HepG2 (cell line): ENCODE measurements around the gene NFILZ. TPM values are rescaled to one million over a fixed set of nuclear protein-coding genes. Genes with fewer than 3 reads are reported as not detected.

Source experiments
- CHD2 ChIP-seq: IDR thresholded peaks from 2 replicates; pipeline ENCODE4 v1.6.1; 2011; ENCODE audit warnings: low read depth, low read length, improper control_type of control experiment
- EED ChIP-seq: sonication (generic); formaldehyde crosslinking; IDR thresholded peaks from 2 replicates; pipeline ENCODE4 v1.5.0; 2020; ENCODE audit warnings: mild to moderate bottlenecking, missing genetic modification reagents
- HDAC2 ChIP-seq: sonication (generic); formaldehyde crosslinking; IDR thresholded peaks from 2 replicates; pipeline ENCODE4 v1.4.0; 2020; ENCODE audit warnings: missing genetic modification reagents
- HMG20A ChIP-seq: IDR thresholded peaks from 2 replicates; pipeline ENCODE4 v1.6.1; 2016; ENCODE audit warnings: borderline replicate concordance
- HOXA9 ChIP-seq: sonication (generic); formaldehyde crosslinking; IDR thresholded peaks from 2 replicates; pipeline ENCODE4 v1.8.1; 2022; ENCODE audit warnings: missing genetic modification reagents, mild to moderate bottlenecking, moderate library complexity, borderline replicate concordance
- KDM3A ChIP-seq: IDR thresholded peaks from 2 replicates; pipeline ENCODE4 v1.6.1; 2018; ENCODE audit warnings: low read depth, missing compliant biosample characterization
- NRL ChIP-seq: sonication (generic); formaldehyde crosslinking; IDR thresholded peaks from 2 replicates; pipeline ENCODE4 v1.5.0; 2020; ENCODE audit warnings: missing genetic modification reagents, mild to moderate bottlenecking, moderate library complexity, borderline replicate concordance
- PITX1 ChIP-seq: sonication (generic); formaldehyde crosslinking; IDR thresholded peaks from 2 replicates; pipeline ENCODE4 v1.5.1; 2020; ENCODE audit warnings: mild to moderate bottlenecking, missing genetic modification reagents
- RORA ChIP-seq: sonication (generic); formaldehyde crosslinking; IDR thresholded peaks from 2 replicates; pipeline ENCODE4 v1.5.0; 2020; ENCODE audit warnings: mild to moderate bottlenecking, missing genetic modification reagents, moderate library complexity
- SKIL ChIP-seq: sonication (generic); formaldehyde crosslinking; IDR thresholded peaks from 2 replicates; pipeline ENCODE4 v1.8.0; 2022; ENCODE audit warnings: missing genetic modification reagents, mild to moderate bottlenecking, moderate library complexity, borderline replicate concordance
- SMAD3 ChIP-seq: sonication (generic); formaldehyde crosslinking; IDR thresholded peaks from 2 replicates; pipeline ENCODE4 v1.4.0; 2020; ENCODE audit warnings: missing genetic modification reagents
- SP5 ChIP-seq: IDR thresholded peaks from 2 replicates; pipeline ENCODE4 v1.6.1; 2016; ENCODE audit warnings: low read depth, borderline replicate concordance
- TCF12 ChIP-seq, 2 experiments: fragments of 450-650 bp in 1 of 2; sonication (generic) in 1 of 2; formaldehyde crosslinking in 1 of 2; IDR thresholded peaks; 2 replicates each; pipeline versions ENCODE4 v1.6.1 to v1.8.0; 2017 to 2022; ENCODE audit warnings: antibody characterized with exemption in 1 of 2, mild to moderate bottlenecking in 1 of 2, missing genetic modification reagents in 1 of 2, moderate library complexity in 1 of 2
- TGIF2 ChIP-seq: IDR thresholded peaks from 2 replicates; pipeline ENCODE4 v1.6.1; 2016; ENCODE audit warnings: control low read depth, missing compliant biosample characterization
- UBTF ChIP-seq: sonication (generic); formaldehyde crosslinking; IDR thresholded peaks from 2 replicates; pipeline ENCODE4 v1.4.0; 2020; ENCODE audit warnings: mild to moderate bottlenecking, missing genetic modification reagents
- ZBTB3 ChIP-seq: sonication (generic); formaldehyde crosslinking; IDR thresholded peaks from 2 replicates; pipeline ENCODE4 v1.4.0; 2020; ENCODE audit warnings: low read depth, mild to moderate bottlenecking, moderate library complexity, missing genetic modification reagents, borderline replicate concordance
- ZBTB37 ChIP-seq: sonication (generic); formaldehyde crosslinking; IDR thresholded peaks from 2 replicates; pipeline ENCODE4 v1.4.0; 2020; ENCODE audit warnings: mild to moderate bottlenecking, missing genetic modification reagents
- ZBTB7B ChIP-seq: sonication (generic); formaldehyde crosslinking; IDR thresholded peaks from 2 replicates; pipeline ENCODE4 v1.4.0; 2020; ENCODE audit warnings: missing genetic modification reagents
- ZMYM3 ChIP-seq: sonication (generic); formaldehyde crosslinking; IDR thresholded peaks from 2 replicates; pipeline ENCODE4 v1.5.1; 2020; ENCODE audit warnings: mild to moderate bottlenecking, missing genetic modification reagents
- ZNF296 ChIP-seq: sonication (generic); formaldehyde crosslinking; conservative IDR thresholded peaks from 2 replicates; pipeline ENCODE4 v1.5.0; 2020; ENCODE audit warnings: mild to moderate bottlenecking, missing genetic modification reagents
- ZNF362 ChIP-seq: sonication (generic); formaldehyde crosslinking; IDR thresholded peaks from 2 replicates; pipeline ENCODE4 v1.4.0; 2020; ENCODE audit warnings: missing genetic modification reagents, mild to moderate bottlenecking, borderline replicate concordance
- ZNF441 ChIP-seq: sonication (generic); formaldehyde crosslinking; IDR thresholded peaks from 2 replicates; pipeline ENCODE4 v1.7.0; 2021; ENCODE audit warnings: missing genetic modification reagents, borderline replicate concordance
- ZNF672 ChIP-seq: sonication (generic); formaldehyde crosslinking; IDR thresholded peaks from 2 replicates; pipeline ENCODE4 v1.8.1; 2022; ENCODE audit warnings: missing genetic modification reagents
- ZNF772 ChIP-seq: sonication (generic); formaldehyde crosslinking; IDR thresholded peaks from 2 replicates; pipeline ENCODE4 v1.5.0; 2020; ENCODE audit warnings: mild to moderate bottlenecking, missing genetic modification reagents
- ZNF781 ChIP-seq: sonication (generic); formaldehyde crosslinking; IDR thresholded peaks from 2 replicates; pipeline ENCODE4 v1.5.1; 2020; ENCODE audit warnings: borderline replicate concordance, mild to moderate bottlenecking, missing genetic modification reagents; ENCODE audit errors: not compliant biosample characterization
- polyA plus RNA-seq, 8 experiments: library from polyadenylated mRNA; depleted of rRNA in 3 of 8; stranded (reverse) in 7 of 8; unstranded in 1 of 8; fragments of >200 nt; fragmentation: Illumina TruSeq in 4 of 8; extraction: Trizol in 4 of 8; gene quantifications; 2 replicates each; pipeline versions ENCODE4 v1.2.1 to v1.2.3, GENCODE V29; 2011 to 2016; ENCODE audit warnings: low read depth in 4 of 8, missing spikeins in 1 of 8, mixed read lengths in 1 of 8; ENCODE audit not compliant: insufficient read depth in 1 of 8
- total RNA-seq, 5 experiments: library from RNA; depleted of rRNA; stranded (reverse); fragments of >200 nt; fragmentation: Illumina TruSeq; extraction: Trizol; gene quantifications; 2 replicates each; pipeline ENCODE4 v1.2.3, GENCODE V29; 2016; ENCODE audit warnings: low read depth in 1 of 5

NFILZ gene
- total and polyA plus RNA-seq, 2 of the 13 experiments (the other 11 are each of a cell fraction or from before 2014, with no cell fraction given) = not detected

GRCh38 chr19:8631425-8631819, 989 bp downstream of the NFILZ start (continued):
- TF ChIP-seq SKIL (peak; percentile 60; the same call in 1 of the 2 replicates), SP5 (CRISPR knock-in tag) (peak; percentile 49), HOXA9 (CRISPR knock-in tag) (no peak), EED (CRISPR knock-in tag) (no peak), ZNF296 (no peak), NRL (CRISPR knock-in tag) (no peak), ZNF362 (CRISPR knock-in tag) (peak; percentile 51; the same call in 1 of the 2 replicates), TGIF2 (no peak), ZBTB37 (CRISPR knock-in tag) (no peak), ZNF672 (CRISPR knock-in tag) (no peak), ZNF772 (CRISPR knock-in tag) (no peak), PITX1 (CRISPR knock-in tag) (peak; percentile 98), HDAC2 (peak; percentile 84), TCF12 (IDR thresholded peaks at IDR 0.05) (no peak), TCF12 (CRISPR knock-in tag; IDR thresholded peaks at IDR 0.05) (0 out of 2 replicates have a peak, but pooled peaks have one; percentile 54), UBTF (CRISPR knock-in tag) (peak; percentile 78), SMAD3 (CRISPR knock-in tag) (peak; percentile 53; the same call in 1 of the 2 replicates), KDM3A (peak; percentile 73; the same call in 1 of the 2 replicates), RORA (CRISPR knock-in tag) (no peak), HMG20A (CRISPR knock-in tag) (peak; percentile 88), ZNF781 (CRISPR knock-in tag) (no peak), ZMYM3 (CRISPR knock-in tag) (peak; percentile 94), CHD2 (no peak), ZNF441 (CRISPR knock-in tag) (peak; percentile 61; the same call in 1 of the 2 replicates), ZBTB7B (CRISPR knock-in tag) (peak; percentile 96), ZBTB3 (CRISPR knock-in tag) (no peak)
